KMS-11 (cell line): ENCODE measurements around the gene CYP27C1.

Source experiments
- H2AFZ ChIP-seq: fragments of 200-600 bp; sonication (generic); 2 replicates; pipeline ENCODE4 v1.6.1; 2016; ENCODE audit warnings: antibody characterized with exemption, mixed run types, low read depth
- H3K27ac ChIP-seq: fragments of 200-600 bp; sonication (generic); 2 replicates; pipeline ENCODE4 v1.6.1; 2016; ENCODE audit warnings: mild to moderate bottlenecking, mixed run types
- H3K27me3 ChIP-seq: fragments of 200-600 bp; sonication (generic); 2 replicates; pipeline ENCODE4 v1.6.1; 2017; ENCODE audit warnings: mild to moderate bottlenecking, low read depth, mixed run types, moderate library complexity; ENCODE audit not compliant: insufficient read depth
- H3K36me3 ChIP-seq: fragments of 200-600 bp; sonication (generic); 2 replicates; pipeline ENCODE4 v1.6.1; 2017; ENCODE audit warnings: mild to moderate bottlenecking, mixed run types; ENCODE audit not compliant: insufficient read depth
- H3K4me1 ChIP-seq: fragments of 200-600 bp; sonication (generic); 2 replicates; pipeline ENCODE4 v1.6.1; 2016; ENCODE audit warnings: mild to moderate bottlenecking, low read depth, mixed run types; ENCODE audit not compliant: poor library complexity, severe bottlenecking
- H3K4me2 ChIP-seq: fragments of 200-600 bp; sonication (generic); 2 replicates; pipeline ENCODE4 v1.7.0; 2016; ENCODE audit warnings: mild to moderate bottlenecking, mixed run types
- H3K4me3 ChIP-seq: fragments of 200-600 bp; sonication (generic); IDR thresholded peaks from 2 replicates; pipeline ENCODE4 v1.6.1; 2017; ENCODE audit warnings: low read depth, low read length, mixed read lengths; ENCODE audit not compliant: insufficient read depth
- H3K79me2 ChIP-seq: fragments of 200-600 bp; sonication (generic); 2 replicates; pipeline ENCODE4 v1.6.1; 2016; ENCODE audit warnings: low read depth, mixed run types; ENCODE audit not compliant: insufficient read depth
- H3K9ac ChIP-seq: fragments of 200-600 bp; sonication (generic); 2 replicates; pipeline ENCODE4 v1.6.1; 2016; ENCODE audit warnings: mild to moderate bottlenecking, mixed run types
- H4K20me1 ChIP-seq: fragments of 200-600 bp; sonication (generic); 2 replicates; pipeline ENCODE4 v1.6.1; 2016; ENCODE audit warnings: mild to moderate bottlenecking, mixed run types; ENCODE audit not compliant: insufficient read depth
- TF ChIP-seq, protein P1 (sequence below): fragments of 200-600 bp; sonication (generic); conservative IDR thresholded peaks from 2 replicates; pipeline ENCODE4 v1.6.1; 2017; ENCODE audit warnings: low read depth, mild to moderate bottlenecking, antibody characterized with exemption, low read length, moderate library complexity, mixed read lengths

CYP27C1 gene

DNA sequence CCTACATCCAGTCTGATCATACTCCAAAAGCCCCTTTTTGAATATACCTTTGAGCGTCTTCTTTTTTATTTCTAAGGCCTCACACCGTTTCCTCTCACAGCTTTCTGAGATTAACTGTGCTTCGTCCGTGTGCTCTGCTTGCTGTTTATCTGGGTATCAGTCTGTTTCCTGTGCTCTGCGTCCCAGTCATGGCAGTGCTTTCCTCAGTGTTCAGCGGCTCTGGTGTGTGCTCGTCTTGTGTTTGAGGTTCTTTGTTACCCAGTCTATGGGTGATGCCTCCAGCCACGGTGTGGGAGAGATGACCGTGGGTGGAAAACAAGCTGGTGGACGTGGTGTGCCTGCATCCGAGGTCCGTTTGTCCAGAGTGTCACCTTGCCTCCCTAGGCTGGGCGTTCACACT lies 79.6 kb downstream of the CYP27C1 start:
- no peak overlapping the region for H3K4me3 ChIP-seq
- no peak overlapping the region for H2AFZ ChIP-seq
- H3K36me3 ChIP-seq: no peaks in the 10 kb centered on the region
- H3K4me1 ChIP-seq: no peaks in the 10 kb centered on the region
- no peak overlapping the region for H3K4me2 ChIP-seq
- no peaks in the 10 kb centered on the region for H3K27me3 ChIP-seq
- no peaks in the 10 kb centered on the region for H4K20me1 ChIP-seq
- H3K79me2 ChIP-seq: no peaks in the 10 kb centered on the region
- no peak overlapping the region for H3K27ac ChIP-seq
- no peak overlapping the region for H3K9ac ChIP-seq
- TF ChIP-seq, protein P1, sequence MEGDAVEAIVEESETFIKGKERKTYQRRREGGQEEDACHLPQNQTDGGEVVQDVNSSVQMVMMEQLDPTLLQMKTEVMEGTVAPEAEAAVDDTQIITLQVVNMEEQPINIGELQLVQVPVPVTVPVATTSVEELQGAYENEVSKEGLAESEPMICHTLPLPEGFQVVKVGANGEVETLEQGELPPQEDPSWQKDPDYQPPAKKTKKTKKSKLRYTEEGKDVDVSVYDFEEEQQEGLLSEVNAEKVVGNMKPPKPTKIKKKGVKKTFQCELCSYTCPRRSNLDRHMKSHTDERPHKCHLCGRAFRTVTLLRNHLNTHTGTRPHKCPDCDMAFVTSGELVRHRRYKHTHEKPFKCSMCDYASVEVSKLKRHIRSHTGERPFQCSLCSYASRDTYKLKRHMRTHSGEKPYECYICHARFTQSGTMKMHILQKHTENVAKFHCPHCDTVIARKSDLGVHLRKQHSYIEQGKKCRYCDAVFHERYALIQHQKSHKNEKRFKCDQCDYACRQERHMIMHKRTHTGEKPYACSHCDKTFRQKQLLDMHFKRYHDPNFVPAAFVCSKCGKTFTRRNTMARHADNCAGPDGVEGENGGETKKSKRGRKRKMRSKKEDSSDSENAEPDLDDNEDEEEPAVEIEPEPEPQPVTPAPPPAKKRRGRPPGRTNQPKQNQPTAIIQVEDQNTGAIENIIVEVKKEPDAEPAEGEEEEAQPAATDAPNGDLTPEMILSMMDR: no peak

DNA sequence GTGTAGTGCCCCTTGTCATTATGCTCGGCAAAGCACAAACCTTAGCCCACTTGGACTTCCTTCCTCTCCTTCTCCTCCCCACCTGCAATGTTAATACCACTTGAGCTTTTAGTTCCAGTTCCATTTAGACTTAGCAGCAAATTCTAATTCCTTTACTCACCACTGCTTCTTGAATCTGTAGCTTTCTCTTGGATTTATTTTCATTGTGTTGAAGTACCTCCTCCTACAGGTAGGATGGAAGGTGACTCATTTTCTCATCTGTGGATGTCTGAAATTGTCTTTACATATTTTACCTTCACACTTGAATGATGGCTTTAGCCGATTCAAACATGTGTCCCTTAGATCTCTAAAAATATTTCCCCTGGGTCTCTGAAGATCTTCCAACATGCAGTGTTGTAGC lies 80.3 kb downstream of the CYP27C1 start:
- Histone ChIP-seq H3K36me3 (no peaks in the 10 kb centered on the region), H4K20me1 (no peaks in the 10 kb centered on the region), H3K4me2 (no peak overlapping the region), H3K27ac (no peak overlapping the region), H3K9ac (no peak overlapping the region), H3K79me2 (no peaks in the 10 kb centered on the region), H3K4me3 (no peak overlapping the region), H3K4me1 (no peaks in the 10 kb centered on the region), H2AFZ (no peak overlapping the region), H3K27me3 (no peaks in the 10 kb centered on the region)
- TF ChIP-seq, protein P1: no peak

GRCh38 chr2:127138281-127138680 lies 81.8 kb downstream of the CYP27C1 start:
- Histone ChIP-seq H3K4me1 (no peaks in the 10 kb centered on the region), H3K27ac (no peak overlapping the region), H3K36me3 (no peaks in the 10 kb centered on the region), H3K79me2 (no peaks in the 10 kb centered on the region), H3K4me2 (no peak overlapping the region), H3K9ac (no peak overlapping the region), H3K27me3 (no peaks in the 10 kb centered on the region), H4K20me1 (no peaks in the 10 kb centered on the region), H3K4me3 (no peak overlapping the region), H2AFZ (no peak overlapping the region)
- TF ChIP-seq, protein P1: no peak

GRCh38 chr2:127137741-127138140 lies 82.4 kb downstream of the CYP27C1 start:
- no peaks in the 10 kb centered on the region for H3K4me1 ChIP-seq
- H3K27ac ChIP-seq: no peak overlapping the region
- H3K4me3 ChIP-seq: no peak overlapping the region
- H3K27me3 ChIP-seq: no peaks in the 10 kb centered on the region
- no peaks in the 10 kb centered on the region for H3K36me3 ChIP-seq
- no peak overlapping the region for H2AFZ ChIP-seq
- no peaks in the 10 kb centered on the region for H3K79me2 ChIP-seq
- no peak overlapping the region for H3K4me2 ChIP-seq
- TF ChIP-seq, protein P1: no peak
- H3K9ac ChIP-seq: no peak overlapping the region
- H4K20me1 ChIP-seq: no peaks in the 10 kb centered on the region
